ENCODE data around the gene FUT4. TPM values are rescaled to one million over a fixed set of nuclear protein-coding genes. Genes with fewer than 3 reads are reported as not detected.
"Not testable (repeated sequence)": the region's sequence is repeated elsewhere in the genome, so short reads cannot be mapped to it uniquely, and the experiment has no call there.

The FUT4 gene
- polyA plus RNA-seq, 1 donor: 5.6 TPM

DNA sequence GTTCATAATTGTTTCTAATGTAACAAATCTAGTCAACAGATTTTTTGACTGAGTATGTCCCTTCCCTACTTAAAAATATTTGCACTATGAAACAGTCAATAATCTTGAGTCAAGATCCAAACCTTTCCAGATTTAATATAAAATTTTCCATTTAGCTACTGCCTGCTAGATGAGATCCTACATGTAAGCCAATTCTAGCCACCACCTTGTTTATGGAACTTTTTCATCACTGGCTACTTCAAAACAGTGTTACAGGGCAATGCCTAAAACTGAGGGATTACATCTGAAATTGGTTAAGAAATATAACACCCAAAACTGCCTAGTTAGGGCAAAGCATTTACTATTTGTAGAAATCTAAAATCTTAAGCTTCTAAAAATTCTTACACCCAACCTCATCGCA lies 10.5 kb upstream of the FUT4 start:
- no peak for DNase-seq (ENCODE audit: low read depth)

- no peak for DNase-seq (ENCODE audit: low read depth)
Observed at GRCh38 chr11:94533696-94534630, 9.8 kb upstream of the FUT4 start.

DNA sequence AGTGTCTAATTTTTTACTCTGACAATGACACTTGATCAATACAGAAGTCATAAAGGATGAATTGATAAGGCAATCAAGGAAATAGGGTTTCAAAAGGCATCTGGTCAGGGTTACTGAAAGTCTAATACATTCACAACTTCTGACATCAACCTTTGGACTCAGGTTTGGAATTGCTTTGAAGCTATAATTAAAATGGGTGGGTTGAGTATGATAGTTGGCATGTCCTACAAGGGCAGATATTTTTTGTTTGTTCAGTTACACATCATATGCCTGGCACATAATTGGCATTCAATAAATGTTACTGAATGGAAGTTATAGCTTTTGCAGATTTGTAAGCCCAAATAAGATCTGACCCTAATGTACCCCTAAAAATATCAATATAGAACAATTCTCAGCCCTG lies 7.3 kb upstream of the FUT4 start:
- DNase-seq (ENCODE audit: low read depth): no peak

GRCh38 chr11:94537031-94537600 lies 6.6 kb upstream of the FUT4 start:
- DNase-seq (ENCODE audit: low read depth): no peak

DNA sequence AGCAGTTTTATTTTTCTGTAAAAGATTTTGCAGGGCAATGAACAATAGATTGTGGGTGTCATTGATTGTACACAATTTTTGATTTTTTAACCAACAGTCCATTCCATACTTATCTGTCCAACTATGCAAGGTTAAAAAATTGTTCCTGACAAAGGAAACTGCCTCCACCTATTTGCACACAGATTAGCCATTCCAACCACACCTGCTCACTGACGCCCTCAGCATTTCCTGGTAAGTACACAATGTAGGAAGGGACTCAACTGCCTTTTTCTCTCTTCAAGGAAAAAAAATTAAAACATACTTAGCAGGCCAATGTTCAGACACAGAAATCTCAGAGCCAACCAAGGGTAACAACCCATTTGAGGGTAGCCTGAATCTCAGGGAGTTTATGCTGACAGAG lies 4.3 kb upstream of the FUT4 start:
- no peak for DNase-seq (ENCODE audit: low read depth)

GRCh38 chr11:94544646-94545263 lies 1.0 kb downstream of the FUT4 start:
- DNase-seq (ENCODE audit: low read depth): no peak

DNA sequence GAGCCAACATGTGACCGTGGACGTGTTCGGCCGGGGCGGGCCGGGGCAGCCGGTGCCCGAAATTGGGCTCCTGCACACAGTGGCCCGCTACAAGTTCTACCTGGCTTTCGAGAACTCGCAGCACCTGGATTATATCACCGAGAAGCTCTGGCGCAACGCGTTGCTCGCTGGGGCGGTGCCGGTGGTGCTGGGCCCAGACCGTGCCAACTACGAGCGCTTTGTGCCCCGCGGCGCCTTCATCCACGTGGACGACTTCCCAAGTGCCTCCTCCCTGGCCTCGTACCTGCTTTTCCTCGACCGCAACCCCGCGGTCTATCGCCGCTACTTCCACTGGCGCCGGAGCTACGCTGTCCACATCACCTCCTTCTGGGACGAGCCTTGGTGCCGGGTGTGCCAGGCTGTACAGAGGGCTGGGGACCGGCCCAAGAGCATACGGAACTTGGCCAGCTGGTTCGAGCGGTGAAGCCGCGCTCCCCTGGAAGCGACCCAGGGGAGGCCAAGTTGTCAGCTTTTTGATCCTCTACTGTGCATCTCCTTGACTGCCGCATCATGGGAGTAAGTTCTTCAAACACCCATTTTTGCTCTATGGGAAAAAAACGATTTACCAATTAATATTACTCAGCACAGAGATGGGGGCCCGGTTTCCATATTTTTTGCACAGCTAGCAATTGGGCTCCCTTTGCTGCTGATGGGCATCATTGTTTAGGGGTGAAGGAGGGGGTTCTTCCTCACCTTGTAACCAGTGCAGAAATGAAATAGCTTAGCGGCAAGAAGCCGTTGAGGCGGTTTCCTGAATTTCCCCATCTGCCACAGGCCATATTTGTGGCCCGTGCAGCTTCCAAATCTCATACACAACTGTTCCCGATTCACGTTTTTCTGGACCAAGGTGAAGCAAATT lies 1.8 kb downstream of the FUT4 start:
- DNase-seq (ENCODE audit: low read depth): no peak

DNA sequence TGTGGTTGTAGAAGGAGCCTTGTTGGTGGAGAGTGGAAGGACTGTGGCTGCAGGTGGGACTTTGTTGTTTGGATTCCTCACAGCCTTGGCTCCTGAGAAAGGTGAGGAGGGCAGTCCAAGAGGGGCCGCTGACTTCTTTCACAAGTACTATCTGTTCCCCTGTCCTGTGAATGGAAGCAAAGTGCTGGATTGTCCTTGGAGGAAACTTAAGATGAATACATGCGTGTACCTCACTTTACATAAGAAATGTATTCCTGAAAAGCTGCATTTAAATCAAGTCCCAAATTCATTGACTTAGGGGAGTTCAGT lies 2.4 kb downstream of the FUT4 start:
- DNase-seq (ENCODE audit: low read depth): no peak

DNA sequence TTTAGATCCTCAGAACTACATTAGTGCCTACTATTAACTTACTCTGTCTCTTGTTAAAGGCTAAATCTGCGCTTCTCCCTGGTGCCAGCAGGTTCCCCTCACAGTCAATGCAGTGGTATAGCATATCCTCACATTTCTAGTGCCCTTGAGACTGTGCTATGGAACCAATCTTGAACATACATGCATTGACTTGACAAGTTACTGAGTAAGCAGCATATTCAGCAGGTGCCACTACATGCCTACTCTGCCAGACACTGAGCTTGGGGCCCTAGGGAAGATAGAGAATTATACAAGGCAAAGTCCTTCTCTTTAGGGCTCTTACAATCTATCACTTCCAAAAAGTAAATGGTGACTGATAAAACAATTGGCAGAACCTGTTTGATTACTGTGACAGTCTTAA lies 3.2 kb downstream of the FUT4 start:
- DNase-seq (ENCODE audit: low read depth): no peak

DNA sequence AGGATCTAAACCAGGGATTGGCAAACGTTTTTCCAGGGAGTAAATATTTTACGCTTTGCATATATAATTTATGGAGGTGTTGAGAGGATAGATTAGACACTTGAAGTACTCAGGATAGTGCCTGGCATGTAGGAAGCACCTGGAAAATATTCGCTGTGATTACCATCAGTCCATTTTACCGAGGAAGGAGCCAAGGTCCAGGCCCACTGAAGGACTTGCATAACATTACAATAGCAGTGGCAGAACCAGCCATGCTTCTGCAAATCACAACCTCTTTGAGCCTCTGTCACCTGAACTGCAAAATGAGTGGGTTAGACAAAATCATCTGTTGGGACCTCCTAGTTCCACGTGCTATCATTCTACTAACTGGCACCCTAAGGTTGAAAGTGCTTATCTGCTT lies 5.4 kb downstream of the FUT4 start:
- DNase-seq (ENCODE audit: low read depth): no peak

GRCh38 chr11:94550513-94550912 lies 6.8 kb downstream of the FUT4 start:
- no peak for DNase-seq (ENCODE audit: low read depth)

GRCh38 chr11:94553938-94554337 lies 10.2 kb downstream of the FUT4 start:
- no peak for DNase-seq (ENCODE audit: low read depth)

DNA sequence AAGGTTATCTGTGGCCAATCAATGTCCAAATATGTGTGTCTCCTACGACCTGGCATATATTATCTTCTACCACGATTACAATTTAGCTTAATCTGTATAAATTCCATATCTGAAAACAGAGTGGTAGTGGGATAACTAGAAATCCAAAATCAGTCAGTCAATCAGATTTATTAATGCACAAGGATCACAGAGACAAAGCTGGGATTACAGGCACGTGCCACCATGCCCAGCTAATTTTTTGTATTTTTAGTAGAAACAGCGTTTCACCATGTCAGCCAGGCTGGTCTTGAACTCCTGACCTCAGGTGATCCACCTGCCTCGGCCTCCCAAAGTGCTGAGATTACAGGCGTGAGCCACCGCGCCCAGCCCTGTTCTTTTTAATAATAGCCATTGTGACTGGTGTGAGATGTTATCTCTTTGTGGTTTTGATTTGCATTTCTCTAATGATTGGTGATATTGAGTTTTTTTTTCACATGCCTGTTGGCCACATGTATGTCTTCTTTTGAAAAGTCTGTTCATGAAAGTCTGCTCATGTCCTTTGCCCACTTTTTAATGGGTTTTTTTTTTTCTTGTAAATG lies 12.1 kb downstream of the FUT4 start:
- not testable (repeated sequence) for DNase-seq (ENCODE audit: low read depth)

DNA sequence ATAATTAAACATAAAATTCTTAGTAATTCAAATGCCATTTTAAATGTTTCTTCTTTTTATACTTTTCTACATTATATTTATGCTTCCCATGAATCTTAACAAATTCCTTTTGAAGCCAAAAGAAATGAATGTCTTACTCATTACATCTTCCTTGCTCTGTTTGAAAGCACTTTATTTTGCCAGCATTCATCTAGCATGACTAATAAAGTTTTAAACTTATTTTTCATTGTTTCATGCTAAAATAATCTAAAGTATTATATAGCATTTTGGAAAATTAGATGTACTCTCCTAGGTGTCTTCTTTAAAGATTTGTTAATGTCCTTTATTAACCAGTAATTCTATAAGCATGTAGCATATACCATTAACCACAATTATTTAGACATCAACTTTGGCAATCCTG lies 13.7 kb downstream of the FUT4 start:
- no peak for DNase-seq (ENCODE audit: low read depth)

DNA sequence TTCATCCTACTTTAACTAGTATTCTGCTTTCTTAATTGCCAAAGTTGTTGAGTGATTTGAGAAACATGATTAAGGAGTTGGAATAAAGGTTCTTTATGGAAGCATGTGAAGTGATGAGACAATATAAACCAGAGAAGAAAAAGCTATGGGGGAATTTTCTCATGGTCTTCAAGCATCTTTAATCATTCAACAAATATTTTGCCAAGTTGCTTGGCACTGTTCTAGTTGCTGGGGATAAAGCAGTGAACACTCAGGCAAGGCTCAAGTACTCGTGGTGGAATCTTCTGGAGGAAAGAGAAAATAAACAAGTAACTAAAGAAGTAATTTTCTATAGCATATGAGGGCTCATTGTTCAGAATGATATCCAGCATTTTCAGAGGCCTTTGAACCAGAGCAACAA lies 14.3 kb downstream of the FUT4 start:
- DNase-seq (ENCODE audit: low read depth): no peak

- DNase-seq (ENCODE audit: low read depth): no peak
Observed at GRCh38 chr11:94558468-94558867, 14.7 kb downstream of the FUT4 start.

GRCh38 chr11:94558932-94559331 lies 15.2 kb downstream of the FUT4 start:
- no peak for DNase-seq (ENCODE audit: low read depth)

GRCh38 chr11:94559361-94559760 lies 15.6 kb downstream of the FUT4 start:
- DNase-seq (ENCODE audit: low read depth): no peak

DNA sequence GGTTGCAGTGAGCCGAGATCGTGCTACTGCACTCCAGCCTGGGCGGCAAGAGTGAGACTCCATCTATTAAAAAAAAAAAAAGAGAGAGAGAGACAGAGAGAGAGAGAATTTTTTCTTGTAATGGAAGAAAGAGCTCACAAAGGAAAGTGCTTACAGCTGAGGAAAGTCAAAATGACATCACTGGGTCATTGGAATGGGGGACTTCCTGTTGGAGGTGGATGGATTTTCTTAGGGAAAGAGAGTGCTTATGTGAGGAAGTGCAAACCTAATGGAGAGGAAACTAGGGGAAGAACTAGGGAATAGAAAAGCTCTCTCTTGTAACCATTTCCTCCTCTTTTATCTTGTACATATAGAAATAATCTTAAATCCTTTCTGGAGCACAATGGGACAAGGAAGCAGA lies 17.1 kb downstream of the FUT4 start:
- no peak for DNase-seq (ENCODE audit: low read depth)

DNA sequence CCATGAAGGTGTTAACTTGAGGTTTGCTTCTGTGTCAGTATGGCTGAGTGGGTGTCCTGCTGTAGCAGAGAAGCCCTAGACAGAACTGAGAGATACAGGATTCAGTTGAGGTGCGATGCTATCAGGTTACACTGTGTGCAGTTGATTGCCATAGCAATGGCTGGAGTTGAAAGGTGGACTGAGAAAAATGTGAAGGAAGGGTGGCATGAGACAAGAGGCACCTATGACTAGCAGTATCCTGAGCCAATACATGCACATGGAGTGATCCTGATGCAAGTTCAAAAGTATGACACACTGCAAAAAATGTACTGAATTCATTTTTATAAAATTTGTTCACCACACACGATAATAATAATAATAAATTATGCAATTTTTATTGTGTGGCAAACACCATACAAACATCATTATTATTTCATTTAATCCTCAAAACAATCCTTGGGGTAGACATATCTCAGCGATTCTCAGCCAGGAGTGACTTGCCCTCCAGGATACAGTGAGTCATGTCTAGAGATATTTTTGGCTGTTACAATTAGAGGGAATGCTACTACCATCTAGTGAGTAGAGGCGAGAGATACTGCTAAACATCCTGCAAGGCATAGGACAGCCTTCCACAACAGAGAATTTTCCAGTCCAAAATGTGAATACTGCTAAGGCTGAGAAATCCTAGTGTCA lies 19.6 kb downstream of the FUT4 start:
- no peak for DNase-seq (ENCODE audit: low read depth)

DNA sequence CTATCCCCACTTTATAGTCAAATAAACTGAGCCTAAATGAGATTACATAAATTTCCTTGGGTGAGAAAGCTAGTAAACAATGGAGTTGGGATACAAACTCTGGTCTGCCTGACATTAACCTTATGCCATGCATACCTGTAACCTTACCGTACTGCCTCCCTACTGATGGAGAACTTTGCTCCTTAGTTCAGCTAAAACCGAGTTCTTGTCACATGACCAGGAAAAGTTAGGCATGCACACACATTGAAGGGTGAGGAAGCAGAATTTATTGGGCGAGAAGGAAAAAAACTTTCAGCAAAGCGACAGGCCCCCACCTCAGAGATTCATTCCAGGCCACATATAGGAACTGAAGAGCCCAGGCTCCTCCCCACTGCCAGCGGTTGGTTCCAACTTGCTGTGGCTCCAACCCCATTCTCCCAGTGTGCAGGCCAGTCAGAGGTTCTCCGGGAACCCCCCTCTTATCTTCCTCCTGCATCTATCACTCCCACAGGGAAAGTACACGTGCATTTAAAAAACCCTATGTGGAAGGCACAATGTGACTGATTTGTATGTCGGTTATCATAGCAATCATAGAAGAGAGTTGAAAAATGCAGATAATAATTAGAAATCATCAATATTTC lies 20.2 kb downstream of the FUT4 start:
- DNase-seq (ENCODE audit: low read depth): no peak
